ENCODE measurements around the gene ACER3. TPM values are rescaled to one million over a fixed set of nuclear protein-coding genes. Genes with fewer than 3 reads are reported as not detected.

Gene ACER3
- total and polyA plus RNA-seq, 2 of the 4 experiments (the other 2 are of a cell fraction) = 3.5 to 10.0 TPM

- Histone ChIP-seq H2BK120ac (ENCODE audit: low read depth, low read length) (no peak overlapping the region), H3K4ac (ENCODE audit: low read depth, low read length) (no peak overlapping the region), H4K8ac (ENCODE audit: low read depth in 2 of 2, low read length in 2 of 2) (no peak overlapping the region), H3K27ac (ENCODE audit: insufficient read depth, low read length) (no peak overlapping the region), H3K27me3 (ENCODE audit: control insufficient read depth, insufficient read depth, low read length) (no peaks in the 10 kb centered on the region), H2AK9ac (replicated peaks; ENCODE audit: low read depth, low read length, poor library complexity) (no peak overlapping the region), H3K9me1 (ENCODE audit: insufficient read depth, low read length) (peaks cover 22% of the 10 kb centered on the region), H2AK5ac (ENCODE audit: low read depth, low read length) (no peak overlapping the region), H3K4me1 (ENCODE audit: control insufficient read depth, insufficient read depth, low read length) (peaks cover 41% of the 10 kb centered on the region), H3K36me3 (ENCODE audit: control insufficient read depth, insufficient read depth, low read length) (no peaks in the 10 kb centered on the region), H2AFZ (replicated peaks; ENCODE audit: low read length, poor library complexity) (no peak overlapping the region), H4K20me1 (ENCODE audit: insufficient read depth, low read length) (peaks cover 11% of the 10 kb centered on the region), H3K4me2 (ENCODE audit: low read depth, low read length) (no peak overlapping the region), H3K9me3 (ENCODE audit: control insufficient read depth, insufficient read depth, low read length) (no peaks in the 10 kb centered on the region), H3K23ac (ENCODE audit: low read depth, low read length) (no peak overlapping the region), H4K5ac (ENCODE audit: low read depth, low read length) (no peak overlapping the region), H3K56ac (ENCODE audit: extremely low read depth, insufficient read depth, low read length) (no peak overlapping the region), H3K18ac (ENCODE audit: low read depth, low read length) (no peak overlapping the region), H3K4me3 (ENCODE audit: insufficient read depth, low read depth, low read length) (no peak overlapping the region), H2BK20ac (ENCODE audit: low read depth, low read length) (no peak overlapping the region), H3K79me1 (ENCODE audit: low read depth in 1 of 2, low read length in 2 of 2) (peaks cover 20 to 53% of the 10 kb centered on the region in 2 experiments; a peak in 3 of 4 replicates), H2BK15ac (ENCODE audit: low read depth, low read length) (no peak overlapping the region), H3K9ac (ENCODE audit: low read depth, low read length) (no peak overlapping the region), H2BK5ac (ENCODE audit: low read depth, low read length, poor library complexity, severe bottlenecking) (no peak overlapping the region), H3K14ac (replicated peaks; ENCODE audit: low read depth, low read length) (no peak overlapping the region), H4K91ac (ENCODE audit: insufficient read depth, low read depth, low read length) (no peak overlapping the region)
- ChIA-PET CTCF (no interaction called here), POLR2A (ENCODE audit: unreplicated experiment) (no interaction called here)
- BruUV-seq (replicated peaks) = no TSS peak
- ATAC-seq (ENCODE audit: low read depth) = no peak
- WGBS, 2 experiments (ENCODE audit: extremely low coverage in 2 of 2, insufficient read length in 1 of 2) = 78% methylated on average over 2 of the region's 8 CpGs; no CpG with 5 or more reads in 1 of the 2 experiments
- TF ChIP-seq NFE2L2 (IDR thresholded peaks at IDR 0.05; ENCODE audit: low read depth, low read length) (no peak), MAZ (IDR thresholded peaks at IDR 0.05; ENCODE audit: borderline replicate concordance, low read depth, low read length) (no peak), BHLHE40 (IDR thresholded peaks at IDR 0.05; ENCODE audit: low read depth, low read length) (no peak), RFX5 (IDR thresholded peaks at IDR 0.05; ENCODE audit: low read depth, low read length) (no peak), POLR2A (IDR thresholded peaks at IDR 0.05; ENCODE audit: low read depth, low read length) (no peak)
- TF ChIP-seq, protein P1, sequence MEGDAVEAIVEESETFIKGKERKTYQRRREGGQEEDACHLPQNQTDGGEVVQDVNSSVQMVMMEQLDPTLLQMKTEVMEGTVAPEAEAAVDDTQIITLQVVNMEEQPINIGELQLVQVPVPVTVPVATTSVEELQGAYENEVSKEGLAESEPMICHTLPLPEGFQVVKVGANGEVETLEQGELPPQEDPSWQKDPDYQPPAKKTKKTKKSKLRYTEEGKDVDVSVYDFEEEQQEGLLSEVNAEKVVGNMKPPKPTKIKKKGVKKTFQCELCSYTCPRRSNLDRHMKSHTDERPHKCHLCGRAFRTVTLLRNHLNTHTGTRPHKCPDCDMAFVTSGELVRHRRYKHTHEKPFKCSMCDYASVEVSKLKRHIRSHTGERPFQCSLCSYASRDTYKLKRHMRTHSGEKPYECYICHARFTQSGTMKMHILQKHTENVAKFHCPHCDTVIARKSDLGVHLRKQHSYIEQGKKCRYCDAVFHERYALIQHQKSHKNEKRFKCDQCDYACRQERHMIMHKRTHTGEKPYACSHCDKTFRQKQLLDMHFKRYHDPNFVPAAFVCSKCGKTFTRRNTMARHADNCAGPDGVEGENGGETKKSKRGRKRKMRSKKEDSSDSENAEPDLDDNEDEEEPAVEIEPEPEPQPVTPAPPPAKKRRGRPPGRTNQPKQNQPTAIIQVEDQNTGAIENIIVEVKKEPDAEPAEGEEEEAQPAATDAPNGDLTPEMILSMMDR (conservative IDR thresholded peaks at IDR 0.05; ENCODE audit: low read depth, low read length) = no peak
- intact Hi-C loops (cut with micrococcal nuclease) = no loop called here
- in situ Hi-C loops (cut with MboI; ENCODE audit: low sequenced_read_pairs) = no loop called here
- no peak for DNase-seq
- dilution Hi-C loops (cut with HindIII; ENCODE audit: low sequenced_read_pairs, unreplicated experiment) = no loop called here
Measured at GRCh38 chr11:77069969-77070582, 209.4 kb downstream of the ACER3 start.
